Esophagus muscularis mucosa (tissue), 4 donors: ENCODE data around the gene ST3GAL5. TPM values are rescaled to one million over a fixed set of nuclear protein-coding genes. Genes with fewer than 3 reads are reported as not detected.

ENCODE experiments used
- DNase-seq: peaks from one replicate; pipeline ENCODE4 v3.0.0-alpha.2; 2017; ENCODE audit errors: extremely low spot score
- H3K27ac ChIP-seq, 4 donors: fragments of 200-600 bp; sonication (generic); replicated peaks in 1 of 4; 1 replicate in 3 of 4; 2 replicates in 1 of 4; pipeline ENCODE4 v1.5.1; 2016 to 2019; ENCODE audit warnings: mild to moderate bottlenecking in 1 of 4
- H3K27me3 ChIP-seq, 4 donors: fragments of 200-600 bp; sonication (generic); one replicate each; pipeline versions ENCODE4 v1.5.1 to v1.6.0; 2016 to 2019
- H3K36me3 ChIP-seq, 4 donors: fragments of 200-600 bp; sonication (generic); one replicate each; pipeline ENCODE4 v1.5.1; 2016 to 2019
- H3K4me1 ChIP-seq, 4 donors: fragments of 200-600 bp; sonication (generic); one replicate each; pipeline ENCODE4 v1.5.1; 2016 to 2019
- H3K4me3 ChIP-seq, 4 donors: fragments of 200-600 bp; sonication (generic); 1 replicate in 2 of 4; 2 replicates in 2 of 4; pipeline ENCODE4 v1.5.1; 2016 to 2019; ENCODE audit warnings: mild to moderate bottlenecking in 4 of 4, moderate library complexity in 1 of 4
- H3K9me3 ChIP-seq, 4 donors: fragments of 200-600 bp; sonication (generic); 1 replicate in 3 of 4; 2 replicates in 1 of 4; pipeline ENCODE4 v1.5.1; 2016 to 2019
- CTCF ChIP-seq, 3 experiments: fragments of 200-600 bp in 2 of 3; fragments of 450-650 bp in 1 of 3; sonication (generic) in 2 of 3; IDR thresholded peaks; one replicate each; pipeline ENCODE4 v1.5.1; 2017 to 2019; ENCODE audit warnings: antibody characterized with exemption in 3 of 3, mild to moderate bottlenecking in 2 of 3, moderate library complexity in 1 of 3
- EP300 ChIP-seq: sonication (generic); formaldehyde crosslinking; IDR thresholded peaks from one replicate; pipeline ENCODE4 v1.6.1; 2017; ENCODE audit warnings: antibody characterized with exemption
- POLR2A ChIP-seq: fragments of 450-650 bp; IDR thresholded peaks from one replicate; pipeline ENCODE4 v1.6.1; 2017; ENCODE audit warnings: antibody characterized with exemption, moderate library complexity, mild to moderate bottlenecking, low read depth
- POLR2AphosphoS5 ChIP-seq, 2 donors: sonication (generic); formaldehyde crosslinking; IDR thresholded peaks; one replicate each; pipeline ENCODE4 v1.6.1; 2017; ENCODE audit warnings: antibody characterized with exemption in 2 of 2
- whole genome bisulfite sequencing: methylation state at CpG from one replicate; pipeline ENCODE4 v1.1.5; 2018; 5-methylcytosine and 5-hydroxymethylcytosine counted together
- intact Hi-C: fragments of 100-400 bp; cut with DNase I; formaldehyde crosslinking; loops from one replicate; pipeline ENCODE4 v1.15.1; 2023
- total RNA-seq, 4 donors: library from RNA; depleted of rRNA; stranded (reverse); fragments of >200 nt; gene quantifications; one replicate each; pipeline versions ENCODE4 v1.1.0 to v1.2.1, GENCODE V29; 2016

Gene ST3GAL5
- total RNA-seq, 4 donors from 2014 or later = 11.3 to 21.6 (median 19.4) TPM

DNA sequence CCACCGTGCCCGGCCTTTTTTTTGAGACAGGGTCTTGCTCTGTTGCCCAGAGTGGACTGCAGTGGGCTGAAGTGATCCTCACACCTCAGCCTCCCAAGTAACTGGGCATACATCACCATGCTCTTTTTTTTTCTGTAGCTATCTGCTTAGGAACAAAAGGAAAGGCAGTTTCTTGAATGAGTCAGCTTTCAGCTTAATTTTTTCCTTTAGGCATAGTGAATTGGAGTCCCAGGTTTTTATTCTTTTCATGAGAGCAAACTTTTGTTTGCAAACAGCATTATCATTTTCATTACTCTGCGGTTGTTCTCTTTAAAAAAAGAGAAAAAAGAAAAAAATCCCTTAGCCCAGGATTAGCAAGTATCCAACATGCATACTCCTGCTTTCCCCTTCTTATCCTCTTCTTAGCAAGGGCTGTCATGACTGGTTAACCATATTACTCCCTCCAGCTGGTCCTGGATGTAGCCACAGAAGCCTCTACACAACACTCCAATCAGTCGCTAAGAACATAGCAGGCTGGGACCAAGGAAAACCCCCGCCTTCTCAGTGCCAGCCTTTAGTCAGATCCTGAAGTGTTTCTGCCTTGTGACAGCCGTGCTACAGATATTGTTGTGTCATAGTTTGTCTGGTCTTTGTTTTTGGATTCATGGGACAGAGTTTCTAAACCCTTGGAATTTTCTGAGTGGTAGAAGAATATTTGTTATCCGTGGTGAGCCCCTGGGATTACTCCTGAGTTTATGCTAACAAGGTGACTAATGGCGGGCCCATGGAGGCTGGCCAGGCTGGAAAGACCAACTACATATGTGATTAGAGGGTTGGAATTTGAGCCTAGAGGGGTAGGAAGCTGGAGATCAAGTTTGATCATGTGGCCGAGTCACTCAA lies 23.3 kb upstream of the ST3GAL5 start:
- whole genome bisulfite sequencing = 71% methylated on average over 9 of the region's 9 CpGs

DNA sequence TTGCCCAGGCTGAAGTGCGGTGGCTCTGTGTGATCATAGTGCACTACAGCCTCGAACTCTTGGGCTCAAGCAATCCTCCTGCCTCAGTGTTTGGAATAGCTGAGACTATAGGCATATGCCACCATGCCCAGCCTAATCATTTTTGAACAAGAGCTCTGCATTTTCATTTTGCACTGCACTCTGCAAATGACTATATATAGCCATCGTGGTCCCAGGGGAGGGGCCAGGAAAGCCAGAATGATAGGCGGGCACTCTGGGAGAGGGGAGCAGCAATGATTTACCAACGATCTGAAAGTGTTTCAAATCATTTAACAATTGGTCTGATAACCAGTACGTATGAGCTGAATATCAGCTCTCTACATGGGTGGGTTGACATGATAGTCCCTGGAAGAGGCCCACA lies 22.3 kb upstream of the ST3GAL5 start:
- H3K36me3 ChIP-seq = no peaks in the 10 kb centered on the region
- H3K4me1 ChIP-seq = peaks cover 4 to 37% (median 21%) of the 10 kb centered on the region in 4 donors
- H3K27ac ChIP-seq = peak overlapping the region in 3 of 4 donors; percentile 41 to 71 (median 65)
- intact Hi-C loops = no loop called here
- no peaks in the 10 kb centered on the region for H3K27me3 ChIP-seq
- no peaks in the 10 kb centered on the region for H3K9me3 ChIP-seq
- DNase-seq = no peak
- TF ChIP-seq POLR2A (no peak), EP300 (no peak), POLR2AphosphoS5 (IDR thresholded peaks at IDR 0.05) (no peak), CTCF (IDR thresholded peaks at IDR 0.05) (no peak)
- H3K4me3 ChIP-seq = no peak overlapping the region
- WGBS = 79% methylated on average over 6 of the region's 6 CpGs

More for the DNA sequence above, 23.3 kb upstream of the ST3GAL5 start:
- no peak for DNase-seq
- H3K27ac ChIP-seq = peak overlapping the region; percentile 9 to 71 (median 53)
- H3K4me3 ChIP-seq = no peak overlapping the region
- H3K4me1 ChIP-seq = peaks cover 4 to 30% (median 19%) of the 10 kb centered on the region in 4 donors
- no peaks in the 10 kb centered on the region for H3K27me3 ChIP-seq
- intact Hi-C loops = no loop called here
- no peaks in the 10 kb centered on the region for H3K36me3 ChIP-seq
- TF ChIP-seq POLR2AphosphoS5 (IDR thresholded peaks at IDR 0.05) = peak in 1 of 2 donors; percentile 18
- no peak for TF ChIP-seq POLR2A
- no peak for TF ChIP-seq EP300
- no peak for TF ChIP-seq CTCF (IDR thresholded peaks at IDR 0.05)
- H3K9me3 ChIP-seq = no peaks in the 10 kb centered on the region

GRCh38 chr2:85909005-85909404 lies 20.2 kb upstream of the ST3GAL5 start:
- no peaks in the 10 kb centered on the region for H3K36me3 ChIP-seq
- H3K9me3 ChIP-seq = no peaks in the 10 kb centered on the region
- 95% methylated on average over 3 of the region's 3 CpGs for WGBS
- TF ChIP-seq CTCF (IDR thresholded peaks at IDR 0.05) = no peak
- no peak overlapping the region for H3K27ac ChIP-seq
- no peaks in the 10 kb centered on the region for H3K27me3 ChIP-seq
- peaks cover 12 to 53% (median 33%) of the 10 kb centered on the region in 4 donors for H3K4me1 ChIP-seq
- intact Hi-C loops = no loop called here
- H3K4me3 ChIP-seq = no peak overlapping the region
- no peak for DNase-seq

- WGBS = 94% methylated on average over 1 of the region's 1 CpG
- H3K36me3 ChIP-seq = no peaks in the 10 kb centered on the region
- H3K9me3 ChIP-seq = no peaks in the 10 kb centered on the region
- TF ChIP-seq CTCF (IDR thresholded peaks at IDR 0.05) (no peak), EP300 (no peak), POLR2AphosphoS5 (IDR thresholded peaks at IDR 0.05) (no peak), POLR2A (no peak)
- DNase-seq = no peak
- no peaks in the 10 kb centered on the region for H3K27me3 ChIP-seq
- intact Hi-C loops = no loop called here
- H3K27ac ChIP-seq = no peak overlapping the region
- H3K4me3 ChIP-seq = no peak overlapping the region
- peaks cover 12 to 58% (median 33%) of the 10 kb centered on the region in 4 donors for H3K4me1 ChIP-seq
Observed at GRCh38 chr2:85908506-85908905, 19.7 kb upstream of the ST3GAL5 start.
